Right lobe of liver (tissue), 6 donors: ENCODE results near the gene CUTC. TPM values are rescaled to one million over a fixed set of nuclear protein-coding genes. Genes with fewer than 3 reads are reported as not detected.

Experiments used
- ATAC-seq, 4 donors: fragments of 200-7000 bp; cut with Tn5 transposase; one replicate each; pipeline ENCODE4 v1.9.1; 2020; ENCODE audit warnings: mild to moderate bottlenecking in 4 of 4, moderate library complexity in 4 of 4
- DNase-seq, 3 donors: peaks; one replicate each; pipeline ENCODE4 v3.0.0-alpha.2; 2020
- H3K27ac ChIP-seq, 3 donors: fragments of 200-600 bp; one replicate each; pipeline ENCODE4 v1.8.0; 2022
- H3K27me3 ChIP-seq, 2 donors: fragments of 200-600 bp; one replicate each; pipeline ENCODE4 v1.8.0; 2022
- H3K36me3 ChIP-seq, 4 donors: fragments of 200-600 bp; sonication (generic) in 1 of 4; one replicate each; pipeline versions ENCODE4 v1.5.1 to v1.8.0; 2017 to 2022; ENCODE audit warnings: control low read depth in 1 of 4
- H3K4me1 ChIP-seq, 4 donors: fragments of 200-600 bp; sonication (generic) in 1 of 4; one replicate each; pipeline versions ENCODE4 v1.5.1 to v1.8.0; 2017 to 2022; ENCODE audit warnings: control low read depth in 1 of 4
- H3K4me3 ChIP-seq, 3 donors: fragments of 200-600 bp; one replicate each; pipeline ENCODE4 v1.8.0; 2022
- H3K9me3 ChIP-seq, 4 donors: fragments of 200-600 bp; sonication (generic) in 1 of 4; one replicate each; pipeline versions ENCODE4 v1.5.1 to v1.8.0; 2017 to 2022; ENCODE audit warnings: control low read depth in 1 of 4
- POLR2A ChIP-seq: fragments of 450-650 bp; IDR thresholded peaks from one replicate; pipeline ENCODE4 v1.6.1; 2017; ENCODE audit warnings: antibody characterized with exemption, mild to moderate bottlenecking
- WGBS: methylation state at CpG from one replicate; pipeline ENCODE4 v1.1.6; 2018; ENCODE audit warnings: low coverage, low lambda C conversion rate; ENCODE audit not compliant: insufficient coverage; ENCODE audit errors: missing lambda C conversion rate; 5-methylcytosine and 5-hydroxymethylcytosine counted together
- intact Hi-C, 2 donors: fragments of 100-400 bp; cut with DNase I; formaldehyde crosslinking; loops; one replicate each; pipeline versions ENCODE4 v1.11.2 to v1.14.1; 2022
- total RNA-seq, 6 experiments: library from RNA; depleted of rRNA in 2 of 6; stranded (reverse); fragments of >200 nt in 2 of 6; fragmentation: NEBNext Ultra II Directional in 3 of 6; extraction: Animal tissue kit (Norgen Biotek cat#: 25700) in 3 of 6; gene quantifications; one replicate each; pipeline versions ENCODE4 v1.1.0 to v1.2.4, GENCODE V29; 2016 to 2023
- TF ChIP-seq, protein P1 (sequence below), 4 donors: fragments of 200-600 bp in 3 of 4; fragments of 450-650 bp in 1 of 4; IDR thresholded peaks; one replicate each; pipeline versions ENCODE4 v1.5.1 to v1.8.0; 2016 to 2022; ENCODE audit warnings: antibody characterized with exemption in 4 of 4, mild to moderate bottlenecking in 2 of 4
- donor health status: DM: no; HTN: yes; CAD: no.
- donor health status: DM: no; HTN: no; CAD: no.
- donor health status: DM: no; HTN: no; CAD: no.
- donor health status: DM: no; HTN: yes; CAD: no.
- donor health status: DM: no; HTN: yes; CAD: no.

CUTC gene
- total RNA-seq, 6 experiments from 2014 or later: 10.2 to 22.8 (median 15.8) TPM

- 94% methylated on average over 3 of the region's 3 CpGs for WGBS
Measured at GRCh38 chr10:99693933-99694583, 38.0 kb upstream of the CUTC start.

GRCh38 chr10:99695761-99696160, 36.3 kb upstream of the CUTC start:
- Histone ChIP-seq H3K9me3 (no peaks in the 10 kb centered on the region), H3K27ac (peak overlapping the region; percentile 17 to 57 (median 25)), H3K4me1 (peaks cover 0 to 7% (median 2%) of the 10 kb centered on the region in 4 donors), H3K4me3 (no peak overlapping the region), H3K27me3 (no peaks in the 10 kb centered on the region), H3K36me3 (peaks cover 0 to 27% (median 15%) of the 10 kb centered on the region in 4 donors)
- ATAC-seq: peak; percentile 75 to 89 (median 82)
- DNase-seq: peak in 2 of 3 donors; percentile 38 to 80
- intact Hi-C loops: loop anchor here in 1 of 2 donors (10.0 kb wide), 1 partner anchor 71 kb away; the partner anchor contains the start of gene SLC25A28
- 9% methylated on average over 6 of the region's 6 CpGs for WGBS
- TF ChIP-seq POLR2A: no peak
- TF ChIP-seq, protein P1, sequence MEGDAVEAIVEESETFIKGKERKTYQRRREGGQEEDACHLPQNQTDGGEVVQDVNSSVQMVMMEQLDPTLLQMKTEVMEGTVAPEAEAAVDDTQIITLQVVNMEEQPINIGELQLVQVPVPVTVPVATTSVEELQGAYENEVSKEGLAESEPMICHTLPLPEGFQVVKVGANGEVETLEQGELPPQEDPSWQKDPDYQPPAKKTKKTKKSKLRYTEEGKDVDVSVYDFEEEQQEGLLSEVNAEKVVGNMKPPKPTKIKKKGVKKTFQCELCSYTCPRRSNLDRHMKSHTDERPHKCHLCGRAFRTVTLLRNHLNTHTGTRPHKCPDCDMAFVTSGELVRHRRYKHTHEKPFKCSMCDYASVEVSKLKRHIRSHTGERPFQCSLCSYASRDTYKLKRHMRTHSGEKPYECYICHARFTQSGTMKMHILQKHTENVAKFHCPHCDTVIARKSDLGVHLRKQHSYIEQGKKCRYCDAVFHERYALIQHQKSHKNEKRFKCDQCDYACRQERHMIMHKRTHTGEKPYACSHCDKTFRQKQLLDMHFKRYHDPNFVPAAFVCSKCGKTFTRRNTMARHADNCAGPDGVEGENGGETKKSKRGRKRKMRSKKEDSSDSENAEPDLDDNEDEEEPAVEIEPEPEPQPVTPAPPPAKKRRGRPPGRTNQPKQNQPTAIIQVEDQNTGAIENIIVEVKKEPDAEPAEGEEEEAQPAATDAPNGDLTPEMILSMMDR (IDR thresholded peaks at IDR 0.05): no peak

More at GRCh38 chr10:99693933-99694583, 38.0 kb upstream of the CUTC start:
- no peak for DNase-seq
- TF ChIP-seq, protein P1 (IDR thresholded peaks at IDR 0.05): no peak
- no peak for TF ChIP-seq POLR2A
- ATAC-seq: no peak
- Histone ChIP-seq H3K4me1 (peaks cover 0 to 6% (median 2%) of the 10 kb centered on the region in 4 donors), H3K27ac (no peak overlapping the region), H3K36me3 (peaks cover under 1 to 32% (median 15%) of the 10 kb centered on the region in 4 donors), H3K9me3 (no peaks in the 10 kb centered on the region), H3K27me3 (no peaks in the 10 kb centered on the region), H3K4me3 (no peak overlapping the region)
- intact Hi-C loops: loop anchor here in 1 of 2 donors (10.0 kb wide), 1 partner anchor 69 kb away; the partner anchor contains the start of gene SLC25A28

- intact Hi-C loops: loop anchor here in 1 of 2 donors (10.0 kb wide), 1 partner anchor 74 kb away; the partner anchor contains the start of gene SLC25A28
- peak; percentile 50 to 84 (median 62) for ATAC-seq
- H3K27ac ChIP-seq: no peak overlapping the region
- WGBS: 52% methylated on average over 8 of the region's 8 CpGs
- no peak for TF ChIP-seq POLR2A
- TF ChIP-seq, protein P1 (IDR thresholded peaks at IDR 0.05): peak in 2 of 4 donors; percentile 8 to 12
- no peak overlapping the region for H3K4me3 ChIP-seq
- no peaks in the 10 kb centered on the region for H3K9me3 ChIP-seq
- DNase-seq: peak in 2 of 3 donors; percentile 27 to 68
- H3K27me3 ChIP-seq: no peaks in the 10 kb centered on the region
- H3K36me3 ChIP-seq: peaks cover 2 to 37% (median 20%) of the 10 kb centered on the region in 4 donors
- H3K4me1 ChIP-seq: peaks cover 0 to 7% (median 2%) of the 10 kb centered on the region in 4 donors
Measured at GRCh38 chr10:99698504-99699080, 33.4 kb upstream of the CUTC start.

DNA sequence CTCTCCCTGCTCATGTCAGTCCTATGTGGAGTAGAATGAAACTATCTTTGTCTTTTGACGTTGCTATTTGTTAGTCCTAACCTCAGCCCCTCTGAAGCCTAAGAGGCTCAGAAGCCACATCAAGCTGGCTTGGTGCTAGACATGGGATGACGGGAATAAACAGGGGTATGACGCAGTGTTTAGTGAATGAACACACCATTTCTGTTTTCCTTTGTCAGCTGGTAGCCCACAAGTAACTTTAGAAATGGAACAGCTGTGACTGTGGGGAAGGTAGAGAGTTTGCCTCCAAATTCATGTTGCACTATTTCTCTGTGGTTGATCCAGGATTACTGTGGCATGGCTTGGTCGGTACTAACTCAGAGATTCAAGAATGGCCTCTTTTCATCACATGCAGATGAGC, 31.4 kb upstream of the CUTC start:
- Histone ChIP-seq H3K27ac (no peak overlapping the region), H3K36me3 (peaks cover 6 to 49% (median 24%) of the 10 kb centered on the region in 4 donors), H3K27me3 (no peaks in the 10 kb centered on the region), H3K9me3 (no peaks in the 10 kb centered on the region), H3K4me3 (no peak overlapping the region), H3K4me1 (peaks cover 0 to 7% (median 2%) of the 10 kb centered on the region in 4 donors)
- TF ChIP-seq, protein P1 (IDR thresholded peaks at IDR 0.05): no peak
- TF ChIP-seq POLR2A: no peak
- no peak for ATAC-seq
- DNase-seq: no peak
- 90% methylated on average over 4 of the region's 4 CpGs for WGBS
- intact Hi-C loops: no loop called here
